ENCODE measurements around the gene MORN1.

MORN1 gene

GRCh38 chr1:2385606-2386280 is 5.6 kb downstream of the MORN1 start:
- no peak for DNase-seq (ENCODE audit: low spot score)

GRCh38 chr1:2384941-2385481 is 6.3 kb downstream of the MORN1 start:
- DNase-seq (ENCODE audit: low spot score), result no peak

DNA sequence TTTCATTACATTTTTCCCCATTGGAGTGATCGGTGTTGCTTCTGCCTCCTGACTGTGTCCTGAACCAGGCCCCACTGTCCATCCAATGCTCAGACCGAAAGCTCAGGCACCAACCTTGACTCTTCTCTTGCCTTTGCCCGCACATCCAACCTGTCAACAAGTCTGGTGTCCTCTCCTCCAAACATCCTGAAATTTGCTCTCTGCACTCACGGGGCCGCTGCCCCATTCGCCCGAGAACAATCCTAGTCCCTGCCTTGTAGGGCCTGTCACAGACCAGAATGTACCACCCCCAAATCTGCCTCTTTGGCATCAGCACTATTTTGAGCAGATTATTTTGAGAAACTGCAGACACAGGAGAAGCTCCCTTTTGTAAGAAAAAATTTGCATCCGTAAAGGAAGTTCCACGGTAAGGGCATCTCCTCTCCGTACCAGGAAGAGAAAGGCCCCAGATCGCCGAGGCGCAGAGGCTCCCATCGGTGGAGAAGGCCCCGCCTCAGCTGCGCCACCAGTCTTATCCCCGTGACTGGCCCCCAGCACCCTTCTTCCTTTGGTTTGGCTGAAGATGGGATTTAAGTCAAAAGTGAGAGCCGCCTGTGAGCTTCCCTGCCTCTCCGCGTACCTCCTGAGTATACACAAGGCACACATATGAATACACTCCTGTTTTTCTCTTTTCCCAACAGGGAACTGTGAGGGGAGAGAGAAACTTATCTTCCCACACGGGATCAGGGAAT is 7.1 kb downstream of the MORN1 start:
- DNase-seq (ENCODE audit: low spot score), result no peak

- no peak for DNase-seq (ENCODE audit: low spot score)
Observed at GRCh38 chr1:2383576-2383975, 7.8 kb downstream of the MORN1 start.

GRCh38 chr1:2382621-2383361 is 8.6 kb downstream of the MORN1 start:
- peak; percentile 51 for DNase-seq (ENCODE audit: low spot score)

- DNase-seq (ENCODE audit: low spot score), result peak; percentile 74
Observed at GRCh38 chr1:2381741-2382620, 9.4 kb downstream of the MORN1 start.

- no peak for DNase-seq (ENCODE audit: low spot score)
Observed at GRCh38 chr1:2380816-2381591, 10.3 kb downstream of the MORN1 start.

DNA sequence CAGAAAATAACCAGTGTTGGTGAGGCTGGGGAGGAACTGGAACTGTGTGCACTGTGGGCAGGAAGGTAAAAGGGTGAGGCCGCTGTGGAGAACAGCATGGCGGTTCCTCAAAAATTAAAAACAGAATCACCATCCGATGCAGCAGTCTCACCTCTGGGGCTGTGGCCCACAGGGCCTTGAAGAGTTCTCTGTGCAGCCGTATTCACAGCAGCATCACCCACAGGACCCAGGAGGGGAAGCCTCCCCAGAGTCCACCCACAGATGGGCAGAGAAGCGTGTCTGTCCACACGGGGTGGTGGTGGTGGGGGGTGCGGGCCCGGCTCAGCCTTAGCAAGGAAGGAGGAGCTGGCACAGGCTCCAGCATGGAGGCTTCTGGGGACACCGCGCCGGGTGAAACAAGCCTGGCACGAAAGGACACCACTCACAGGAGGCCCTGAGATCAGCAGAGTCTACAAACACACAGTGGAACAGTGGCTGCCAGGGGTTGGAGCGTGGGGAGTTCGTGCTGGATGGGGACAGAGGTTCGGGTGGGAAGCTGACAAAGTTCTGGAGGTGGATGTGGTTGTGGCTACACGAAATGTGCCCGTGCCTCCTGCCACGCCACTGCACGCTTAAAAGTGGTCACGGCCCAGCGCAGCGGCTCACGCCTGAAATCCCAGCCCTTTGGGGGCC is 11.5 kb downstream of the MORN1 start:
- no peak for DNase-seq (ENCODE audit: low spot score)

DNA sequence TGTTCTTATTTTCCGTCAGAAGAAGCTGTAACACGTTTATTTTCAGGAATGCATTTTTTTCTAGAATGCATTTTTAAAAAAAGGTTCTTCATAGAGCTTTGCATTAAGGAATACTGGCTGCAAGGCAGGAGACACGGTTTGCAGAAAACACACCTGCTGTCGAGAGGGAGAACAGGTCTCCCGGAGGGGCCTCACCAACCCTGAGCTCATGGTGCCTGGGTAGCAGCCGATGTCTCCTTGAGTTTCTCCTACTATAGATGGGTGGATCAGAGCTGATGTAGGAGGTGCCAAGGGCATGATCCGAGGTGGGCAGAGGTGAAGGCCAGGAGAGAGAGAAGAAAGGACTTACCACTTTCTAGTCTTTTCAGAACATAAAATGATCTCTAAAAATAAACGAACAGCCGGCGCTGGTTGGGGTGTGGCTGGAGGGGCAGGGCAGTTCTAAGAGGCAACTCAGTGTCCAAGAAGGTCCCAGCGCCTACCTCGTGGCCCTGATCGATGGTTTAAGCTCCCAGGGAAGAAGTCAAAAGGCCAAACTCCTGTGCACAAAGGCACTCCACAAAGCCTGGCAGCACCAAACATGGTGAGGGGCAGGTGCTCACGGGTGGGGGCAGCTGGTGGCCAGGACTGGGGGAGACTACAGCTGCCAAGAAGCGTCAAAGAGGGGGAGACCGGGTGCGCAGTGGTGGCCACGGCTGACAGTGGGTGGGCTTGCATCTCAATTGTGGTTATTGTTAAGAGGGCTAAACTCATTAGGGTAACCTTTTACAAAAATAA is 12.2 kb downstream of the MORN1 start:
- no peak for DNase-seq (ENCODE audit: low spot score)

- no peak for DNase-seq (ENCODE audit: low spot score)
Observed at GRCh38 chr1:2378441-2378851, 12.9 kb downstream of the MORN1 start.

GRCh38 chr1:2377751-2378440 is 13.5 kb downstream of the MORN1 start:
- no peak for DNase-seq (ENCODE audit: low spot score)

- no peak for DNase-seq (ENCODE audit: low spot score)
Observed at GRCh38 chr1:2376931-2377672, 14.3 kb downstream of the MORN1 start.

DNA sequence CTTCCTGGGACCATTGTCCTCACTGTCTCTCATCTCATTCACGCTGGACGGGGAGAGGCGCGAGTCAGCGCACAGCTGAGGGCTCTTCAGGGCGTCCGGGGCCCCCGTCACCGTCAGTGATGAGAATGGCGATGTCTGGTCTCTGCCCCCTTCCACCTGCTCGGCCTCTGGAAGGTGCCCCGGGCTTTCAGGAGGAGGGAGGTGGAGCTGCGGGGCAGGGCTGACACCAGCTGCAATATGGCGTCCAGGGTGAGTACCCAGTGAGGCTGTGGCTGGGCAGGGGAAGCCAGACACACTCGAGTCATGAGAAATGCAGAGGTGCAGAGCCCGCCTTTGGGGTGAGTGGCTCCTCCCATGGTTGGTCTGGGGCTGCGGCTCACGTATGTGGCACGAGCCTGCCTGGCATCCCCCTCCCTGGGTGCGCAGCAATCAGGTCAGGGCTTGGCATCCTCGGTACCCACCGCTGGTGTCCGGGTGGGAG is 15.1 kb downstream of the MORN1 start:
- no peak for DNase-seq (ENCODE audit: low spot score)

DNA sequence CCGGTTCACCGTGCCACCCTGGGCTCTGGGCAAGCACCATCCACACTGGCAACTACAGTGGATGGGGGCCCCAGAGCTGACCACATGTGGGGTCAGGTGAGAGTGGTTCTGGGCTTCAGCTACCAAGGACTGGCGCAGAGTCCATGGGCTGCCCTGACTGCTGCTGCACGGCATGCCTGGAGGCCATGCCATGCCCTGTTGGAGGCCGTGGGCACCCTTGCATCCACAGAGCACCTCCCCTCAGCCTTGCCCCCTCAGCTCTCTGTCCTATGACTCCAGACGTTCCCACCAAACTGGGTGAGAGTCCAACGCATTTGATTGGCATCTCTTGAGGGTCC is 15.5 kb downstream of the MORN1 start:
- DNase-seq (ENCODE audit: low spot score), result no peak

GRCh38 chr1:2375246-2375922 is 16.0 kb downstream of the MORN1 start:
- DNase-seq (ENCODE audit: low spot score), result no peak

GRCh38 chr1:2374252-2375155 is 16.9 kb downstream of the MORN1 start:
- DNase-seq (ENCODE audit: low spot score), result no peak

Measured in kidney tubule cell (primary cell).